PC-9 (cell line): ENCODE measurements around the gene APPL2. TPM values are rescaled to one million over a fixed set of nuclear protein-coding genes. Genes with fewer than 3 reads are reported as not detected.

Source experiments
- BruUV-seq: library from RNA; stranded (reverse); fragments of 400-500 nt; replicated peaks from 2 replicates; lab custom pipeline; 2021; lab: Mats Ljungman, UMichigan
- CTCF ChIA-PET: fragments of 300-600 bp; sonication (Branson Sonifier 250); formaldehyde crosslinking; loops from one replicate; lab custom pipeline; 2022; ENCODE audit warnings: antibody characterized with exemption; lab: Charles Lee
- POLR2A ChIA-PET: fragments of 300-600 bp; sonication (Branson Sonifier 250); formaldehyde crosslinking; loops from one replicate; lab custom pipeline; 2022; ENCODE audit warnings: antibody characterized with exemption; ENCODE audit not compliant: unreplicated experiment; lab: Charles Lee
- DNase-seq, 2 experiments: peaks; one replicate each; pipeline versions ENCODE4 v3.0.0 to v3.0.0-alpha.2; 2015 to 2022; ENCODE audit warnings: mixed read lengths in 1 of 2
- H2AFZ ChIP-seq: fragments of 200-600 bp; sonication (generic); 2 replicates; pipeline ENCODE4 v1.8.1; 2017; ENCODE audit warnings: antibody characterized with exemption
- H3F3A ChIP-seq: fragments of 200-600 bp; sonication (generic); 2 replicates; pipeline ENCODE4 v1.8.1; 2017; ENCODE audit warnings: antibody characterized with exemption, mild to moderate bottlenecking, low read depth; ENCODE audit not compliant: insufficient read depth
- H3K27ac ChIP-seq: fragments of 200-600 bp; sonication (generic); 2 replicates; pipeline ENCODE4 v1.6.1; 2016; ENCODE audit warnings: mixed run types
- H3K27me3 ChIP-seq: fragments of 200-600 bp; sonication (generic); 2 replicates; pipeline ENCODE4 v1.6.1; 2016; ENCODE audit warnings: low read depth, mixed run types; ENCODE audit not compliant: insufficient read depth
- H3K36me3 ChIP-seq: fragments of 200-600 bp; sonication (generic); 2 replicates; pipeline ENCODE4 v1.6.1; 2016; ENCODE audit warnings: low read depth, mixed run types
- H3K4me1 ChIP-seq: fragments of 200-600 bp; sonication (generic); replicated peaks from 2 replicates; pipeline ENCODE4 v1.6.1; 2016; ENCODE audit warnings: mixed run types; ENCODE audit not compliant: insufficient read depth
- H3K4me2 ChIP-seq: fragments of 200-600 bp; sonication (generic); 2 replicates; pipeline ENCODE4 v1.6.1; 2017; ENCODE audit warnings: mixed run types
- H3K4me3 ChIP-seq: fragments of 200-600 bp; sonication (generic); 2 replicates; pipeline ENCODE4 v1.6.1; 2016; ENCODE audit warnings: mixed run types
- H3K79me2 ChIP-seq: fragments of 200-600 bp; sonication (generic); 2 replicates; pipeline ENCODE4 v1.6.1; 2017; ENCODE audit warnings: low read depth, mixed run types
- H3K9me2 ChIP-seq: fragments of 200-600 bp; sonication (generic); 2 replicates; pipeline ENCODE4 v1.8.1; 2017; ENCODE audit warnings: mild to moderate bottlenecking; ENCODE audit not compliant: insufficient read depth
- H3K9me3 ChIP-seq: fragments of 200-600 bp; sonication (generic); 2 replicates; pipeline ENCODE4 v1.8.1; 2016; ENCODE audit warnings: low read depth; ENCODE audit not compliant: insufficient read depth
- H4K20me1 ChIP-seq: fragments of 200-600 bp; sonication (generic); 2 replicates; pipeline ENCODE4 v1.8.1; 2017; ENCODE audit not compliant: insufficient read depth
- CTCF ChIP-seq: fragments of 200-600 bp; sonication (generic); conservative IDR thresholded peaks from 2 replicates; pipeline ENCODE4 v1.6.1; 2017; ENCODE audit warnings: mixed run types, antibody characterized with exemption, mild to moderate bottlenecking, moderate library complexity
- EZH2 ChIP-seq: fragments of 200-600 bp; sonication (generic); IDR thresholded peaks from 2 replicates; pipeline ENCODE4 v1.8.0; 2017; ENCODE audit warnings: antibody characterized with exemption, low read depth
- intact Hi-C: fragments of 100-400 bp; cut with micrococcal nuclease; formaldehyde crosslinking; loops from one replicate; pipeline ENCODE4 v1.10.0; 2022; ENCODE audit not compliant: unreplicated experiment
- total RNA-seq: library from RNA; stranded (reverse); gene quantifications from 2 replicates; pipeline ENCODE4 v1.2.3, GENCODE V29; 2021

Gene APPL2
- total RNA-seq, 1 experiment from 2014 or later = 24.3 TPM

- Histone ChIP-seq H3K9me3 (no peaks in the 10 kb centered on the region), H3K36me3 (no peaks in the 10 kb centered on the region), H3K27ac (no peak overlapping the region), H3K4me2 (no peak overlapping the region), H3K9me2 (no peaks in the 10 kb centered on the region), H3K4me3 (no peak overlapping the region), H2AFZ (no peak overlapping the region), H3K4me1 (no peaks in the 10 kb centered on the region), H3K27me3 (peaks cover 47% of the 10 kb centered on the region), H3K79me2 (no peaks in the 10 kb centered on the region), H3F3A (no peaks in the 10 kb centered on the region), H4K20me1 (no peaks in the 10 kb centered on the region)
- ChIA-PET POLR2A (no interaction called here), CTCF (no interaction called here)
- intact Hi-C loops = no loop called here
- no peak for DNase-seq
- TF ChIP-seq EZH2 (no peak), CTCF (no peak)
- no TSS peak for BruUV-seq
These were observed 28.8 kb upstream of the APPL2 start for GRCh38 chr12:105264771-105265170.

DNA sequence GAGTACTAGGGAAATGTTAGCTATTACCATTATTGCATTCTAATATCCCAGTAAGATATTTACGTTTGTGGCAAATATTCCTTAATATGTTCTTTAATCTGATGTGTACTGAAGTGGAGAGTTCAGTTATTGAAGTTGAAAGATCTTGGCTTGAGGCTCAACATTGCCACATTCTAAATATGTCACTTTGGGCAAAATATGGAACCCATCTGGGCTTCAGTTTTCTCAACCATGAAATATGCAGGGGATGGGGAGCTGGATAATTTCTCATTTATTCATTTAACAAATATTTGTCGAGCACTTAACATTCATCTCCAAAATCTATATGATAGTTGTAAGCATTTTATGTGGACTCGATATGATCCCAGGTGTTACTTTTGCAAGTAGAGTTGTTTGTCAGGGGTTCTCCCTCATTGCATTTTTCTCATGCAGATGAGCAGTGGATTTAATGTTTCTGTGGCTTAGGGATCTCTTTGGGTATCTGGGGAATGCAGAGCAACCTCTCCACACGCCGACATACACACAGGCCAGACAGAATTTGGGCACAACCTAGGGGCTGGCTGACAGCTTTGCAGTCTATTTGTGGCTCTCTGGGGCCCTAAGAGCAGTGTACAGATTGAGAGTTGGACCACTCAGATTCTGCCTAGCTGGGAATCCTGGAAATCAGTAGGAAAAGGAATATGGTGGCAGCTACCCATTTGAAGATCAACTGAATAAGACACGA lies 26.6 kb upstream of the APPL2 start:
- no TSS peak for BruUV-seq
- H3K4me1 ChIP-seq = no peaks in the 10 kb centered on the region
- no peak overlapping the region for H3K27ac ChIP-seq
- H3K79me2 ChIP-seq = no peaks in the 10 kb centered on the region
- no peaks in the 10 kb centered on the region for H3F3A ChIP-seq
- CTCF ChIA-PET = no interaction called here
- no peak for DNase-seq
- H3K9me2 ChIP-seq = no peaks in the 10 kb centered on the region
- no peaks in the 10 kb centered on the region for H4K20me1 ChIP-seq
- H3K9me3 ChIP-seq = no peaks in the 10 kb centered on the region
- TF ChIP-seq CTCF = no peak
- H2AFZ ChIP-seq = no peak overlapping the region
- peaks cover 47% of the 10 kb centered on the region for H3K27me3 ChIP-seq
- POLR2A ChIA-PET = no interaction called here
- no peak overlapping the region for H3K4me2 ChIP-seq
- no peak overlapping the region for H3K4me3 ChIP-seq
- intact Hi-C loops = no loop called here
- H3K36me3 ChIP-seq = no peaks in the 10 kb centered on the region

DNA sequence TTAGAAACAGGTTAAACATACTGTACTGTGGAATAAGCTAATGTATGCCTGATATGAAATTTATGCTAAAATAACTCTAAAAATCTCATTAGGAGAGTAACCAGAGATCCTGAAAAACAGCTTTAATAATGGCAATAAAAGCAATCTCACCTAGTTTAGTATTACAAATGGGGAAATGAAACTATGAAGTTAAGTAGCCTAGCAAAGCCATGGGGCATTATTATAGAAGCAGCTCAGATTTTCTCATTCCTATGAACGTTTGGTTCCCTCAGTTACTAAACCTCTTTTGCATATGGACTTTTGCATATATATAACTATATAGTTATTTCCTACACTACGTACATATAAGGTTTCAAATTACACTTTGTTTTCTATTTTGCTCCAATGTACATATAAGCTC lies 25.0 kb upstream of the APPL2 start:
- H3K27ac ChIP-seq = no peak overlapping the region
- H3K4me1 ChIP-seq = no peaks in the 10 kb centered on the region
- H3K4me2 ChIP-seq = no peak overlapping the region
- ChIA-PET CTCF (no interaction called here), POLR2A (no interaction called here)
- no peaks in the 10 kb centered on the region for H3K79me2 ChIP-seq
- TF ChIP-seq EZH2 (no peak), CTCF (no peak)
- no peaks in the 10 kb centered on the region for H4K20me1 ChIP-seq
- H3K36me3 ChIP-seq = no peaks in the 10 kb centered on the region
- intact Hi-C loops = no loop called here
- no peak overlapping the region for H3K4me3 ChIP-seq
- BruUV-seq = no TSS peak
- no peak overlapping the region for H2AFZ ChIP-seq
- H3K27me3 ChIP-seq = peaks cover 40% of the 10 kb centered on the region
- H3K9me3 ChIP-seq = no peaks in the 10 kb centered on the region
- no peaks in the 10 kb centered on the region for H3F3A ChIP-seq
- no peaks in the 10 kb centered on the region for H3K9me2 ChIP-seq
- no peak for DNase-seq
